ENCODE measurements around the gene TRAPPC3L. TPM values are rescaled to one million over a fixed set of nuclear protein-coding genes. Genes with fewer than 3 reads are reported as not detected.

TRAPPC3L gene
- total RNA-seq, 1 donor from 2014 or later, result not detected

DNA sequence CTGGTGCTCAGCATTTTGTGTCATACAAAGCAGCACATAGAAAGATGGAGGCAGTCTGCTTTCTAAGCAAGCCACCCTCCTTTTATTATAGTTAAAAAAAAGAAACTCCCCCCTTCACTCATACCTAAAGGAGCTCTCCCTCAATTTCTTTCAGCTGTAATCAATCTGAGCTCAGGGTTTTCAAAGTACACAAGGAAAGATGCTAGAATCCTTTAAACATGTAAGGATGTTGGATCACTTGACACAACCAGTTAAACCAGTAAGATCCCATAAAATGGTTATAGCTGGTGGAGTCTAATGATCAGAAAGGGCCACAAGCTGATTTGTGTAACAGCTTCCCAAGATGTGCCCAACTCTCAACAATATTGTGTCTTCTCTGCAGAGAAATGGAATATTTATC is 8.0 kb upstream of the TRAPPC3L start, which contains the start of gene CALHM4:
Gene CALHM4, plus strand, starts transcription at position 301 of the 400 bp plus-strand sequence. Its CDS starts 43 bp downstream, at position 344.
- Mint-ChIP-seq H3K4me1 (ENCODE audit: low read depth) (peaks cover 10% of the 10 kb centered on the region), H3K27me3 (ENCODE audit: low read depth) (peaks cover 3% of the 10 kb centered on the region), H3K27ac (ENCODE audit: unreplicated experiment) (no peak within 1 kb of the TSS), H3K4me3 (ENCODE audit: unreplicated experiment) (no peak within 1 kb of the TSS), H3K9me3 (ENCODE audit: low read depth) (no peaks in the 10 kb centered on the region), H3K36me3 (ENCODE audit: low read depth) (no peaks in the 10 kb centered on the region)
- TF ChIP-seq, protein P1, sequence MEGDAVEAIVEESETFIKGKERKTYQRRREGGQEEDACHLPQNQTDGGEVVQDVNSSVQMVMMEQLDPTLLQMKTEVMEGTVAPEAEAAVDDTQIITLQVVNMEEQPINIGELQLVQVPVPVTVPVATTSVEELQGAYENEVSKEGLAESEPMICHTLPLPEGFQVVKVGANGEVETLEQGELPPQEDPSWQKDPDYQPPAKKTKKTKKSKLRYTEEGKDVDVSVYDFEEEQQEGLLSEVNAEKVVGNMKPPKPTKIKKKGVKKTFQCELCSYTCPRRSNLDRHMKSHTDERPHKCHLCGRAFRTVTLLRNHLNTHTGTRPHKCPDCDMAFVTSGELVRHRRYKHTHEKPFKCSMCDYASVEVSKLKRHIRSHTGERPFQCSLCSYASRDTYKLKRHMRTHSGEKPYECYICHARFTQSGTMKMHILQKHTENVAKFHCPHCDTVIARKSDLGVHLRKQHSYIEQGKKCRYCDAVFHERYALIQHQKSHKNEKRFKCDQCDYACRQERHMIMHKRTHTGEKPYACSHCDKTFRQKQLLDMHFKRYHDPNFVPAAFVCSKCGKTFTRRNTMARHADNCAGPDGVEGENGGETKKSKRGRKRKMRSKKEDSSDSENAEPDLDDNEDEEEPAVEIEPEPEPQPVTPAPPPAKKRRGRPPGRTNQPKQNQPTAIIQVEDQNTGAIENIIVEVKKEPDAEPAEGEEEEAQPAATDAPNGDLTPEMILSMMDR (IDR thresholded peaks at IDR 0.05), result no peak
- no peak for DNase-seq (ENCODE audit: low spot score)

DNA sequence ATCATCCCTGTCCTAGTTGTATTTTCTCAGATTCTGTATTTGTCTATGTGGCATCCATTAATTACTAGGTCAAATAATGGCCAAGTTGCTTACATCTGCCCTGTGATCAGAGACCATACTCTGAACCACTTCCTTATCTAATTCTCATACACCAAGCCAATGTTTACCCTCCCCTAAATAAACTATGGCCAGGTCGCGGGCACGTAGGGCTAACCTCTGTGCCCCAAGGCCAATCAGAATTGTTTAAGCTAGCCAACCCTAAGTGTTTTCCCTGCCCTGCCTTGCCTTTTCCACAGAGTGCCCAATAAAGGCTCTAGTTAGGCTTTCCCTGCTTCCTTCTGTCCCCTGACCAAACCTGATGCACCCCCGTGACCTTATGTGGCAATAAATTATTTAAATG is 5.3 kb upstream of the TRAPPC3L start:
- Mint-ChIP-seq H3K36me3 (ENCODE audit: low read depth) (no peaks in the 10 kb centered on the region), H3K4me3 (ENCODE audit: unreplicated experiment) (no peak overlapping the region), H3K4me1 (ENCODE audit: low read depth) (no peaks in the 10 kb centered on the region), H3K27ac (ENCODE audit: unreplicated experiment) (no peak overlapping the region), H3K27me3 (ENCODE audit: low read depth) (peaks cover 3% of the 10 kb centered on the region), H3K9me3 (ENCODE audit: low read depth) (no peaks in the 10 kb centered on the region)
- TF ChIP-seq, protein P1 (IDR thresholded peaks at IDR 0.05), result no peak
- DNase-seq (ENCODE audit: low spot score), result no peak

DNA sequence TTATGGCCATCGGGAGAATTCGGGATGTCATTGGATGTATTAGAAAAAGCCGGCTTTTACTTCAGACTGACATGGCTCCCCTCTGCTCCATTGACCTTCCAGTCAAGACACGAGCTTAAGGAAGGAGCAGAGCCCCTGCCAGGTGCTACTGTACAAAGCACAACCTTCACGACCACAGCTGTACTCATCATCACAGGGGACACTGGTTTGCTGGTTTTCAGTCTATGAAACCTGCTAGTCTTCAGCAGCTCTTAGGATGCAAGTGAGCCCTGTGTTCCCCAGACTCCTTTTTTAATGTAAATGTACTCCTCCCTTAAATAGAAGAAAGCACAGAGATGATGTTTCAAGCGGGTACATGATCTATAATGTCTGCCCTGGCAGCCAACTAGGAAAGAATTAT is 1.9 kb upstream of the TRAPPC3L start:
- Mint-ChIP-seq H3K27ac (ENCODE audit: unreplicated experiment) (no peak overlapping the region), H3K4me3 (ENCODE audit: unreplicated experiment) (no peak overlapping the region), H3K27me3 (ENCODE audit: low read depth) (peaks cover 3% of the 10 kb centered on the region), H3K4me1 (ENCODE audit: low read depth) (no peaks in the 10 kb centered on the region), H3K36me3 (ENCODE audit: low read depth) (no peaks in the 10 kb centered on the region), H3K9me3 (ENCODE audit: low read depth) (no peaks in the 10 kb centered on the region)
- DNase-seq (ENCODE audit: low spot score), result no peak
- TF ChIP-seq, protein P1 (IDR thresholded peaks at IDR 0.05), result no peak

DNA sequence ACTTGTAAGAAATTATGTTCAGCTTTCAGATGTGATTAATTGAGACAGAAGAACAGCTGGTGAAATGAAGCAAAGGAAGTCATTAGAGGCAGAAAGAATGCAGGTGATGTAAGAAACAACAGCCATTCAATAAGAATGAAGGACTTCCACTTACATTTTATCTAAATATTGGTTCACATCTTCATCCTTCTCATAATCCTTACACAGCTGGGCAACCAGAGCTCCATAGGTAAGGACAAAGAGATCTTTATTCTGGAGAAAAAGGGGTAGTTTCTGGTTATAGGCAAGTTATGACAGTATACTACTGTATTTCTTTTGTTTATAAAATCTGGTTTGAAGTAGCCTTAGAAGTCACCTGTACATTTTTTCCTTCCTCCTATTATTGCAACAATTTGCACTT is 2.3 kb downstream of the TRAPPC3L start:
- no peaks in the 10 kb centered on the region for H3K9me3 Mint-ChIP-seq (ENCODE audit: low read depth)
- DNase-seq (ENCODE audit: low spot score), result no peak
- peaks cover 8% of the 10 kb centered on the region for H3K27me3 Mint-ChIP-seq (ENCODE audit: low read depth)
- H3K4me1 Mint-ChIP-seq (ENCODE audit: low read depth), result no peaks in the 10 kb centered on the region
- no peaks in the 10 kb centered on the region for H3K36me3 Mint-ChIP-seq (ENCODE audit: low read depth)
- TF ChIP-seq, protein P1 (IDR thresholded peaks at IDR 0.05), result no peak
- H3K27ac Mint-ChIP-seq (ENCODE audit: unreplicated experiment), result no peak overlapping the region
- H3K4me3 Mint-ChIP-seq (ENCODE audit: unreplicated experiment), result no peak overlapping the region

DNA sequence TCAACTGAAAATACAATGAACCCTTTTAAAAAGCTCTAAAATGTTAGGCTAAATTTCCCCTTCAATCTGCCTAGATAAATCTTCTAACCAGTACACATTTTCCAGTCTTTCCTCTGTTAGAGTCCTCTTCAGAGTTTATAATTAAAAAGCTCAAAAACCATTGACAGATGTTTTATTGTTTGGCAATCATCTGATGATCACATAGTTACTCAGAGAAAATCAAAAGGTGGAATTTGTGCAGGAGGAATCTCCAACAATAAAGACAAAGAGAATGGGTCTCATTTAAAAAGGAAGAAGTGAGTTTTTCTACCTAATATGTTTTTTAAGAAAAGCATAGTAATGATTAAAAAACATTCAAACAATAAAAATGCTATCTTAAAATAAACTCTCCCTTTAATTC is 3.1 kb downstream of the TRAPPC3L start:
- no peaks in the 10 kb centered on the region for H3K4me1 Mint-ChIP-seq (ENCODE audit: low read depth)
- no peaks in the 10 kb centered on the region for H3K36me3 Mint-ChIP-seq (ENCODE audit: low read depth)
- H3K9me3 Mint-ChIP-seq (ENCODE audit: low read depth), result no peaks in the 10 kb centered on the region
- DNase-seq (ENCODE audit: low spot score), result no peak
- peaks cover 8% of the 10 kb centered on the region for H3K27me3 Mint-ChIP-seq (ENCODE audit: low read depth)
- H3K4me3 Mint-ChIP-seq (ENCODE audit: unreplicated experiment), result no peak overlapping the region
- TF ChIP-seq, protein P1 (IDR thresholded peaks at IDR 0.05), result no peak
- H3K27ac Mint-ChIP-seq (ENCODE audit: unreplicated experiment), result no peak overlapping the region

All from chondrocyte (in vitro differentiated cells).